ENCODE data around the gene ZNF862.

GRCh38 chr7:149869867-149870266 is 31.7 kb downstream of the ZNF862 start:
- TF ChIP-seq, protein P1, sequence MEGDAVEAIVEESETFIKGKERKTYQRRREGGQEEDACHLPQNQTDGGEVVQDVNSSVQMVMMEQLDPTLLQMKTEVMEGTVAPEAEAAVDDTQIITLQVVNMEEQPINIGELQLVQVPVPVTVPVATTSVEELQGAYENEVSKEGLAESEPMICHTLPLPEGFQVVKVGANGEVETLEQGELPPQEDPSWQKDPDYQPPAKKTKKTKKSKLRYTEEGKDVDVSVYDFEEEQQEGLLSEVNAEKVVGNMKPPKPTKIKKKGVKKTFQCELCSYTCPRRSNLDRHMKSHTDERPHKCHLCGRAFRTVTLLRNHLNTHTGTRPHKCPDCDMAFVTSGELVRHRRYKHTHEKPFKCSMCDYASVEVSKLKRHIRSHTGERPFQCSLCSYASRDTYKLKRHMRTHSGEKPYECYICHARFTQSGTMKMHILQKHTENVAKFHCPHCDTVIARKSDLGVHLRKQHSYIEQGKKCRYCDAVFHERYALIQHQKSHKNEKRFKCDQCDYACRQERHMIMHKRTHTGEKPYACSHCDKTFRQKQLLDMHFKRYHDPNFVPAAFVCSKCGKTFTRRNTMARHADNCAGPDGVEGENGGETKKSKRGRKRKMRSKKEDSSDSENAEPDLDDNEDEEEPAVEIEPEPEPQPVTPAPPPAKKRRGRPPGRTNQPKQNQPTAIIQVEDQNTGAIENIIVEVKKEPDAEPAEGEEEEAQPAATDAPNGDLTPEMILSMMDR (IDR thresholded peaks at IDR 0.05): no peak
- no peak for TF ChIP-seq POLR2A (IDR thresholded peaks at IDR 0.05)

Data from Peyer's patch (tissue), 4 donors.